Activated CD4-positive, alpha-beta T cell treated with anti-CD3 and anti-CD28 coated beads for 1 hour (primary cell): ENCODE measurements around the gene DDX31.

Experiments
- DNase-seq: peaks from one replicate; pipeline ENCODE4 v3.0.0-alpha.2; 2020

Gene DDX31

DNA sequence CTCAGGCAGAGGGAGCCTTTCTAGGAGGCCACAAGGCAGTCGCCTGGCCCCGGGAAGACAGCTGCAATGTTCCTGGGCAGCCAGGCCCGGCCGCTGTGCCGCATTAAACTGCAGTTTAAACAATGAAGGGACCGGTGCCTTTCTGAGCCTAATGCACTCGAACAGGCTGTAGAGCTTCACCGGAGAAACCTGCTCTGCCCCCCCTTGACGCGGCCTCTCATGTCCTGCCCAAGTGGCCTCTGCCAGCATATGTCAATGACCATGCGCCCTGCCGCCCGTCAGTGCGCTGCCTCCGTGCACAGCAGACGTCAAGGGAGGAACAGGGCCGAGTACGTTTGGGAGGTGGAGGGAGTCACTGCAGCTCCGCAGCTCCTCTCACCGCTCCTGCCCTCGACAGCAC lies 125.8 kb downstream of the DDX31 start:
- DNase-seq, result no peak

GRCh38 chr9:132543251-132543650 lies 126.5 kb downstream of the DDX31 start:
- DNase-seq, result no peak
